CMK (cell line): ENCODE results near the gene FOXI2.

Experiments
- DNase-seq: peaks from one replicate; pipeline ENCODE4 v3.0.0-alpha.2; 2010; ENCODE audit warnings: low read depth

The FOXI2 gene

DNA sequence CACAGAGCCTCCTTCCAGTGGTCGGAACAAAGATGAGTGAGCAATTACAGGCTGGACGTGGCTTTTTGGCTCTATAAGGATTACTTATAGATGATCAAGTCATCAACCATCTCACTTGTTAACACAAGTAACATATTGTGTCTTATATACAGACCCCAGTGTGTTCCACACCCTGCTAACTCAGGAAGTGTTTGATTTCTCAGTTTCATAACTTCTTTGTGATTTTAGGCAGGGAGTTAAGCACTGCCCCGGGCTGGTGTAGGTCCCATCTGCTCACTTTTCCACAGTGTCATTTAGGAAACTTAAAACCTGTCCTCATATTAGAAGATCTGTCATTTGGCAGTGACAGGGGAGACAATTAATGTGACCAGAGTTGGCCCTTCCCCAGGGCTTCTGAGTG, 6.2 kb downstream of the FOXI2 start:
- no peak for DNase-seq

DNA sequence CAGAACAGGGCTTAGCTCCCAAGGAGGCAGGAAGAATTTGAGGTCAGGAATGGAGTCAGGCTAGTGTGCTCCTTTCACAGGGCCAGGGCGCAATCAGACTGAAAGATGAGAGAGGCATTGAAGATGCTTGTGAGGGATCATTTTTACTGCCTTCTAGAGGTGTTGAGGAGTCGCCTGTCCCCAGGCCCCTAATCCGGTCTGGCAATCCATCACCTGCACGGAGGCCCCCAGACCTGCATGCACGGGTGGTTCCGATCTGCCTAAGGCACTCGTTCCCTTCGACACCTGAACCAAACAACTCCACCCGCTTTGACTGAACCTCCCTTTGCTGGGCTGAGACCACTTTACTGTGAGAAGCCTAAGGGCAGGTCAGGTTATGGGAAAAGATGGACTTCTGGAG, 8.0 kb downstream of the FOXI2 start:
- DNase-seq = no peak

DNA sequence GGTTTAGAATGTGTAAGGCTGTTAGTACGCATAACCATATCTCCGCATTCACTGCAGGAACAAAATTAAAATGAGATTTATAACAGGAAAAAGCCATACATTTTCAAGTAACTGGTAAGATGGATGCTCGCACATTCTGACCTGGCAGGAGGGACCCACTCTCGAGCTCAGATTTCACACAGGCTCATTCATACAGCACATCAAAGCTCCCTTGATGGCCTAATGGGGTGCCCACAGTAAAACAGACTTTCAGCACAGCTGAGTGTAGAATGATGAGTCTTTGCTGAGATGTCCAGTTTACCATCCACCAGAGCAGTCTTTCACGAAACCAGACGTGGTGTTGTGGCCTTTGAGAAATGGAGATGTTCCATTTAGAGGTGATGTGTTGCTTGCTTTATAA, 8.9 kb downstream of the FOXI2 start:
- no peak for DNase-seq

DNA sequence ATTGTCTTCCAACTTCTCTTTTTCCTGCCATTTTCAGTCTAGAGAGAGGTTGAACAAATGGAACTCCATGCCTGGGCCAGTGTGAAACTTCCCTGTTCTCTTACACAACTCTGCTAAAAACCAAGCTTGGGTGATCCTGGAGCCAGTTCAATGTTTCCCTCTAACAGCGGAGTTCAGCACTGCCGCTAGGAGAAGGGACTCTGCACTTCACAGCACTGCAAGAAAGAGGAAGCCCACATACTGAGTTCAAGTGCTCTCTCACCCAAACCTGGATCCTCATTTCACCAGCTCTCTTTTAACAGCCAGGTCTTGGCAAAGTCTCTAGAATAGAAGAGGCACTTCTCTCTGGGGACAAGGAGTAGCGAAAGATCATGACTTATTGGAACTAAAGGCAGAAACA, 18.8 kb downstream of the FOXI2 start:
- DNase-seq = no peak

DNA sequence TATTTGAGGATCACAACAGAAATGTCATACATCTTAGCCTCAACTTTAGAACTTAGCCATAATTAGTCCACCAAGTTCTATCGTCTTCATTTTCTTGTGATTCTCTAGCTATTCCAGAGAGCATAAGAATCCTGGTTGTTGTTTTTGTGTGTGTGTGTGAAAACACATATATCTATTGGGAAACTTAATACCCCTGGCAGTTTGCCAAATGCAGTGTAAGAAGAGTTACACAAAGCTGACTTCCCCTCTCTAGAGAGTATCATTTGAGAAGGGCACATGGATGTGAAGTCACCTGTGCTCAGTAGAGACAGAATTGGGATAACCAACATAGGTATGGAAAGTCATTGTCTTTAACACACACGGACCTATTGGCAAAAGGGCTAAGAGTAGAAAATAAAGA, 19.3 kb downstream of the FOXI2 start:
- DNase-seq = no peak

DNA sequence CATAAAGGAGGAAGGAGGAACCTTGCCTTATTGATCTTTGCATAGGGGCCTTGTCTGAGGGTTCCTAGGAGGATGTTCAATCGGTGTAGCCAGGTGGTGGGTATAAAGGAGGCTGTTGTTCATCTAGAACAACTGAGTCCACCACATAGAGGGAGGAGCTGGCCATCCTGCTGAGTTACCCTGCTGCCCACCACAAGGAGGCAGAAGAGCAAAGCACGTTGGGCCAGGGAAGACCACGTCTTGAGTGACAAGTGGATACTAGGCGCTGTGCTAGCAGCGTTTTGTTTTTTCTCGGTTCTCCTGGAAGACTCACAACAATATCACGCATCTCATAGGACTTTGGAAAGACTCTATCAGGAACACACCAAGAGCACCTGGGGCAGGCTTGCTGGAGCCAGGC, 20.0 kb downstream of the FOXI2 start:
- DNase-seq = no peak

DNA sequence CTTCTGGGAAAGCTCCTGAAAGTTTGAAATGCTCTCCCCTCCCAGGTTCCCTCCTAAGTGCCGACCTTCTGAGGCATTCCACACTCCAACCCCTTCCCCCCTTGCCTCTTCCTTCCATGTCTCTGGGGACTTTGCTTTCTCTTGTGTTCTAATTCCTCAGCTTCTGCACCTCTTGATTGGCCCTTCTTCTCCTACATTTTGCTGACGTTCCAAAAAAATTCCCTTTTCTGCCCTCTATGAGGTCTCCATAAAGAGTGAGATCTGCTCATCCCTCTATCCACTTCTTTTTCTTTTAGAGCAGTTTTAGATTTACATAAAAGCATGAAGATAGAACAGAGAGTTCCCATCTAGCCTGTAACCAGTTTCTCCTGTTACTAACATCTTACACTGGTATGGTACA, 22.3 kb downstream of the FOXI2 start:
- DNase-seq = no peak

DNA sequence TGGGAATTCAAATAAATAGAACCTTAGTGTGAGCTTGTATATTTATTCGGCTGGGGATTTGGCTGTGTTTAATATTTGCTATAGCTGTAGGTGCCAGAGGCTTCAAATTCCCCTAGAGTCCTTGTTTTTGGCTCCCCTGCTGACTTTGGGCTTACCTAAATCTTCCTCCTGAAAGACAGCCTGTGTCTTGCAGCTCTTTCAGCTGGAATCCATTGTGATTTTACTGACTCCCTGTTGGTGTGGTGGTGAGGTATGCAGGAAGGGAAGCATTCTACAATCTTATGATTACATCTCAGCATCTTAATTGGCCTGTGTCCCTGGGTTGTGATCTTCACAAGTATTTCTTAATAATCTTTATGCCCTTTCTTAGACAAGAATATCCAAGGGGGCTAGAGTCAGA, 25.9 kb downstream of the FOXI2 start:
- no peak for DNase-seq

DNA sequence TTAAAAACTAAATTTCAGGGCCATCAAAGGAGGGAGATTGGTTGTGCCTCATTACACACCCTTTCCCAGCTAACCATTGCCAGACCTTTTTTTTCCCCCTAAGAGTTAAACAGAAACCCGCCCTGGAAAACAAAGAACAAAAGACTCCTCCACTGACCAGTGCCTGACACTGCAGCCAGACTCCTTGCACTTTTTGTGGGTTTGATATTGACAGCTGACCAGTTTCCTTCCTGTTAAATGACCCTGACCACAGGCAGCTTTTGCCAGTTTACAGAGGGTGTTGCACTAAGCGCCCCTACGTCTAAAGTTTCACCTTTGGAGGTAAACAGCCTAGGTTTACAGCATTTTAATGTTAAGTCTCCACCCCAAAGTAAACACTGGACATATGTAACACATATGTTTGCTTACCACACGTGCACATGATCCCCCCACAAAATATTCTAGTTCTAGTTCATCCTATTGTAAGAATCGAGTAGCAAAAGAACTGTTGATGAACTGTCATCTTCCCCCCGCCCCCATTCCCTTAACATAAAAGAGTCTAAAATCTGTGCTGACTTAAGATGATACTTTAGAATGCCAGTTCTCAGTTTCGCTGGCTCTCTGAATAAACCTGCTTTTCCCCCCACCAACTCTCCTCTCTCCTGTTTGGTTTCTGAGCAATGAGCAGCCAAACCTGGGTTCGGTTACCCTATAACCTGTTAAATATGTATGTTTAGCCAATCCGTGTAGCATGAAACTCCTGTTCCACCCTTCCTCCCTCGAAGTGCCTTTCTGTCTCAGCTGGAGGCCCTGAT, 38.0 kb downstream of the FOXI2 start:
- no peak for DNase-seq

DNA sequence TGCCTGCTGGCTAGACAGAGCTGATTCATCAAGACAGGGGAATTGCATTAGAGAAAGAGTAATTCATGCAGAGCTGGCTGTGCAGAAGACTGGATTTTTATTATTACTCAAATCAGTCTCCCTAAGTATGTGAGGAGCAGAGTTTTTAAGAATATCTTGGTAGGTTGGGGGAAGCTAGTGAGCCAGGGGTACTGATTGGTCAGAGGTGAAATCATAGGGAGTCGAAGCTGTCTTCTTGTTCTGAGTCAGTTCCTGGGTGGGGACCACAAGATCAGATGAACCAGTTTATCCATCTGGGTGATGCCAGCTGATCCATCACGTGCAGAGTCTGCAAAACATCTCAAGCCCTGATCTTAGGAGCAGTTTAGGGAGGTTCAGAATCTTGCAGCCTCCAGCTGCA, 39.8 kb downstream of the FOXI2 start:
- DNase-seq = no peak

DNA sequence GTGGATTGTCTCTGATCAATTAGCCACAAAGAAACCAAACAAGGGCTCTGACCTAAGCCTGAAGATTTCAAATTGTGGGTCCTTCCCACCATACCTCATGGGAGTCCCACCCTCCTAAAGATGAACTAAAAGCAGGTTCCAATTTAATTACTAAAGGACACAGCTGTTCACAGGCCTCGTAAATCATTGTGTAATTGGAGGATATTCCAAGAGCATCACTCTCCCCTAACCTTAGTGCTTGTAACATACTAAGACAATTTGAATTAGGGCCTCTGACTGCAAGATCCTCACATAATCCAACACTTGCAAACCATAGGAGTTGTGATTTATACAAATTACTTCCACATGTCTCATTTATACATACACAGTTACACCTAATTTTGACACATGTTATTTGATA, 44.4 kb downstream of the FOXI2 start:
- DNase-seq = no peak

DNA sequence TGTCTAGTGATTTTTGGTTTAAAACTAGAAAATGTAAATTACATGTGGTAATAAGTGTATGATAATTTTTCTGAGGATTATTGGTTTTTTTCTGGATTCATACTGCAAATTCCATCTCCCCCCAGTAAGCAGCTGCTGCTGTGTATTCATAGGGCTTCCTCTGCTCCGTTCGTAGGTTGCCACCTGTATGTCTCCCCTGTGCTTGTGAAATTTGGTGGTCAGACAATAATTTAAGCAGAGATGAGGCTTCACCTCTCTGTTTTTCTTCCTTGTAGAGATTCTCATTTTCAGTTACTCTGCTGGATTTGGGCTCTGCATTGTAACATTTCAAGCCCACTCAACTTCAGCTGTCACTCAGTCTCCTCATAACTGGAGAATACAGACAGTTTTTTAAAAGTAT, 50.9 kb downstream of the FOXI2 start:
- DNase-seq = no peak

DNA sequence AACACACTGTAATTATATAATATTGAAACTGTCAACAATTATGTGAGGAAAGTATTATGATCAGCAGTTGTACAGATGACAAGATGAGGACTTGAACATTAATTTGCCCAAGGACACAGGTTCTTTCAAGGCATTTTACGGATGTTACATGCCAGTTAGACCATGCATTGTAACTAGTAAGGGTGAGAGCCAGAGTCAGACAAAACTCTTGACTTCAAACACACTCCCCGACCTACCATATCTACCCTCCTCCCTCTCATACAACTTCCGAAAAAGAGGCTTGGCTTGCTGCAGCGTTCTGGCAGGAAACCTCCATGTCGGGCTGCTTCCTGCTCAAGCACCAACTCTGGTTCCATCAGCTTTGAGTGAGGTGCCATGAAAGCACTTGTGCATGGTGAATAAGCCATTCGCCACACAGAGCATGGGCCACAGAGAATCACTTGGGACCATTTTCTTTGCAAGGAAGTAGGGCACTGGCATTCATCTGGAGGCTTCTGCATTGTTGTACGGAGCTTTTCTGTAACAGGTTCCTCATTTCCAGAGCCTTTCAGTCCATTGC, 53.2 kb downstream of the FOXI2 start:
- DNase-seq = no peak
